Mesenchymal stem cell (in vitro differentiated cells and primary cell): ENCODE measurements around the gene TMEM129.

Experiments used
- DNase-seq: peaks from one replicate; pipeline ENCODE4 v3.0.0-alpha.2; 2013
- H2AFZ ChIP-seq: one replicate; pipeline ENCODE4 v1.6.1; 2013; ENCODE audit warnings: low read depth, mild to moderate bottlenecking, control low read depth, inconsistent platforms, low read length, moderate library complexity
- H2AK5ac ChIP-seq: 2 replicates; pipeline ENCODE4 v1.6.1; 2013; ENCODE audit warnings: low read length, moderate library complexity, mild to moderate bottlenecking, inconsistent platforms; ENCODE audit not compliant: severe bottlenecking
- H2BK120ac ChIP-seq: one replicate; pipeline ENCODE4 v1.6.1; 2013; ENCODE audit warnings: low read depth, mild to moderate bottlenecking, inconsistent platforms, low read length, moderate library complexity
- H2BK12ac ChIP-seq, 2 experiments: one replicate each; pipeline ENCODE4 v1.6.1; 2013; ENCODE audit warnings: inconsistent platforms in 2 of 2, low read length in 2 of 2, mild to moderate bottlenecking in 2 of 2, moderate library complexity in 2 of 2, control low read depth in 1 of 2
- H2BK15ac ChIP-seq: one replicate; pipeline ENCODE4 v1.6.1; 2013; ENCODE audit warnings: mild to moderate bottlenecking, low read depth, inconsistent platforms; ENCODE audit not compliant: poor library complexity, severe bottlenecking
- H2BK5ac ChIP-seq: 2 replicates; pipeline ENCODE4 v1.6.1; 2013; ENCODE audit warnings: low read depth, mild to moderate bottlenecking, low read length, control low read depth, inconsistent platforms; ENCODE audit not compliant: poor library complexity, severe bottlenecking
- H3K14ac ChIP-seq, 2 experiments: one replicate each; pipeline ENCODE4 v1.6.1; 2013; ENCODE audit warnings: inconsistent platforms in 2 of 2, low read length in 2 of 2, control low read depth in 1 of 2, mild to moderate bottlenecking in 1 of 2, moderate library complexity in 1 of 2
- H3K18ac ChIP-seq, 2 experiments: one replicate each; pipeline ENCODE4 v1.6.1; 2013; ENCODE audit warnings: inconsistent platforms in 2 of 2, low read length in 2 of 2, control low read depth in 1 of 2, low read depth in 1 of 2, mild to moderate bottlenecking in 1 of 2
- H3K23ac ChIP-seq, 2 experiments: one replicate each; pipeline ENCODE4 v1.6.1; 2013; ENCODE audit warnings: inconsistent platforms in 2 of 2, low read length in 2 of 2, mild to moderate bottlenecking in 2 of 2, moderate library complexity in 2 of 2, control low read depth in 1 of 2
- H3K27ac ChIP-seq: 2 replicates; pipeline ENCODE4 v1.5.1; 2013; ENCODE audit warnings: mild to moderate bottlenecking, moderate library complexity, low read length, control low read depth, inconsistent platforms; ENCODE audit not compliant: poor library complexity, severe bottlenecking
- H3K27me3 ChIP-seq, 2 experiments: 2 replicates each; pipeline versions ENCODE4 v1.6.1 to v1.7.0; 2013; ENCODE audit warnings: low read length in 2 of 2, mild to moderate bottlenecking in 2 of 2, moderate library complexity in 2 of 2, control low read depth in 1 of 2, inconsistent platforms in 1 of 2; ENCODE audit not compliant: control insufficient read depth in 1 of 2, insufficient read depth in 1 of 2
- H3K36me3 ChIP-seq, 2 experiments: 2 replicates each; pipeline versions ENCODE4 v1.6.1 to v1.7.0; 2013; ENCODE audit warnings: low read length in 2 of 2, control low read depth in 1 of 2, inconsistent platforms in 1 of 2, low read depth in 1 of 2, mild to moderate bottlenecking in 1 of 2; ENCODE audit not compliant: insufficient read depth in 2 of 2, control insufficient read depth in 1 of 2
- H3K4ac ChIP-seq, 2 experiments: one replicate each; pipeline ENCODE4 v1.6.1; 2013; ENCODE audit warnings: inconsistent platforms in 2 of 2, low read length in 2 of 2, mild to moderate bottlenecking in 2 of 2, moderate library complexity in 2 of 2, control low read depth in 1 of 2, low read depth in 1 of 2
- H3K4me1 ChIP-seq: 2 replicates; pipeline ENCODE4 v1.6.1; 2013; ENCODE audit warnings: low read depth, low read length, control low read depth; ENCODE audit not compliant: control insufficient read depth, insufficient read depth
- H3K4me2 ChIP-seq: 2 replicates; pipeline ENCODE4 v1.6.1; 2013; ENCODE audit warnings: low read length, mild to moderate bottlenecking, inconsistent platforms; ENCODE audit not compliant: poor library complexity, severe bottlenecking
- H3K4me3 ChIP-seq, 2 experiments: 2 replicates each; pipeline versions ENCODE4 v1.5.1 to v1.7.0; 2013; ENCODE audit warnings: low read length in 2 of 2, mild to moderate bottlenecking in 2 of 2, control low read depth in 1 of 2, low read depth in 1 of 2; ENCODE audit not compliant: insufficient read depth in 1 of 2
- H3K79me1 ChIP-seq: replicated peaks from 2 replicates; pipeline ENCODE4 v1.6.1; 2013; ENCODE audit warnings: mild to moderate bottlenecking, control low read depth, low read length, inconsistent platforms; ENCODE audit not compliant: poor library complexity, severe bottlenecking
- H3K9ac ChIP-seq: 2 replicates; pipeline ENCODE4 v1.7.0; 2013; ENCODE audit warnings: mild to moderate bottlenecking, low read length, moderate library complexity
- H3K9me3 ChIP-seq: 2 replicates; pipeline ENCODE4 v1.7.0; 2013; ENCODE audit warnings: mild to moderate bottlenecking, low read length; ENCODE audit not compliant: control insufficient read depth
- H4K8ac ChIP-seq: one replicate; pipeline ENCODE4 v1.6.1; 2013; ENCODE audit warnings: inconsistent platforms, mild to moderate bottlenecking, low read length, moderate library complexity
- H4K91ac ChIP-seq: one replicate; pipeline ENCODE4 v1.6.1; 2013; ENCODE audit warnings: mild to moderate bottlenecking, low read length, inconsistent platforms
- WGBS: methylation state at CpG from one replicate; pipeline ENCODE4 v1.1.7; 2013; ENCODE audit warnings: mixed read lengths; 5-methylcytosine and 5-hydroxymethylcytosine counted together

TMEM129 gene

GRCh38 chr4:1756893-1757779 lies 36.0 kb upstream of the TMEM129 start:
- peaks cover 30% of the 10 kb centered on the region for H3K4me1 ChIP-seq
- H4K8ac ChIP-seq = no peak overlapping the region
- peaks cover 0 to 16% of the 10 kb centered on the region in 2 experiments for H3K27me3 ChIP-seq
- H3K14ac ChIP-seq = no peak overlapping the region
- H3K18ac ChIP-seq = no peak overlapping the region
- DNase-seq = no peak
- WGBS = 82% methylated on average over 20 of the region's 20 CpGs
- no peak overlapping the region for H2AFZ ChIP-seq
- H3K79me1 ChIP-seq = no peaks in the 10 kb centered on the region
- no peak overlapping the region for H2BK120ac ChIP-seq
- H3K36me3 ChIP-seq = peaks cover 0 to 3% of the 10 kb centered on the region in 2 experiments
- no peak overlapping the region for H3K4ac ChIP-seq
- no peak overlapping the region for H2BK15ac ChIP-seq
- no peak overlapping the region for H2AK5ac ChIP-seq
- no peak overlapping the region for H3K23ac ChIP-seq
- H3K4me2 ChIP-seq = no peak overlapping the region
- no peak overlapping the region for H3K9ac ChIP-seq
- H2BK12ac ChIP-seq = no peak overlapping the region
- no peaks in the 10 kb centered on the region for H3K9me3 ChIP-seq
- no peak overlapping the region for H3K4me3 ChIP-seq
- no peak overlapping the region for H3K27ac ChIP-seq
- no peak overlapping the region for H2BK5ac ChIP-seq
- no peak overlapping the region for H4K91ac ChIP-seq

- 79% methylated on average over 18 of the region's 18 CpGs for WGBS
- Histone ChIP-seq H2BK5ac (no peak overlapping the region), H2BK12ac (no peak overlapping the region), H3K36me3 (peaks cover 0 to 3% of the 10 kb centered on the region in 2 experiments), H2AK5ac (no peak overlapping the region), H2BK120ac (no peak overlapping the region), H3K9me3 (no peaks in the 10 kb centered on the region), H3K4me2 (no peak overlapping the region), H3K23ac (no peak overlapping the region), H3K4ac (no peak overlapping the region), H2AFZ (no peak overlapping the region), H4K8ac (no peak overlapping the region), H3K4me1 (peaks cover 32% of the 10 kb centered on the region), H3K4me3 (no peak overlapping the region), H3K27ac (no peak overlapping the region), H3K79me1 (no peaks in the 10 kb centered on the region), H3K14ac (no peak overlapping the region), H3K27me3 (peaks cover 0 to 18% of the 10 kb centered on the region in 2 experiments), H3K9ac (no peak overlapping the region), H3K18ac (no peak overlapping the region), H4K91ac (no peak overlapping the region), H2BK15ac (no peak overlapping the region)
- no peak for DNase-seq
Observed at GRCh38 chr4:1756079-1756478, 35.0 kb upstream of the TMEM129 start.

- DNase-seq = no peak
- no peak overlapping the region for H2BK15ac ChIP-seq
- no peak overlapping the region for H2AK5ac ChIP-seq
- H3K36me3 ChIP-seq = peaks cover 0 to 3% of the 10 kb centered on the region in 2 experiments
- no peak overlapping the region for H3K4me2 ChIP-seq
- no peak overlapping the region for H3K4me3 ChIP-seq
- no peaks in the 10 kb centered on the region for H3K79me1 ChIP-seq
- H2AFZ ChIP-seq = no peak overlapping the region
- H3K4me1 ChIP-seq = peaks cover 29% of the 10 kb centered on the region
- no peak overlapping the region for H2BK5ac ChIP-seq
- no peak overlapping the region for H4K91ac ChIP-seq
- no peak overlapping the region for H2BK120ac ChIP-seq
- H3K4ac ChIP-seq = no peak overlapping the region
- H3K9me3 ChIP-seq = no peaks in the 10 kb centered on the region
- H3K18ac ChIP-seq = no peak overlapping the region
- no peak overlapping the region for H2BK12ac ChIP-seq
- peaks cover 0 to 24% of the 10 kb centered on the region in 2 experiments for H3K27me3 ChIP-seq
- no peak overlapping the region for H4K8ac ChIP-seq
- no peak overlapping the region for H3K27ac ChIP-seq
- H3K23ac ChIP-seq = no peak overlapping the region
- no peak overlapping the region for H3K14ac ChIP-seq
- no peak overlapping the region for H3K9ac ChIP-seq
- WGBS = 90% methylated on average over 17 of the region's 17 CpGs
Observed at GRCh38 chr4:1755297-1755696, 34.2 kb upstream of the TMEM129 start.

- Histone ChIP-seq H3K4me2 (no peak overlapping the region), H2BK15ac (no peak overlapping the region)
- DNase-seq = no peak
Observed at GRCh38 chr4:1754336-1754735, 33.2 kb upstream of the TMEM129 start.

More at GRCh38 chr4:1754336-1754735, 33.2 kb upstream of the TMEM129 start:
- no peak overlapping the region for H2AK5ac ChIP-seq
- no peak overlapping the region for H3K4ac ChIP-seq
- H3K23ac ChIP-seq = no peak overlapping the region
- no peaks in the 10 kb centered on the region for H3K9me3 ChIP-seq
- H3K27ac ChIP-seq = no peak overlapping the region
- no peak overlapping the region for H3K9ac ChIP-seq
- peaks cover 0 to 25% of the 10 kb centered on the region in 2 experiments for H3K27me3 ChIP-seq
- no peak overlapping the region for H3K18ac ChIP-seq
- no peak overlapping the region for H3K14ac ChIP-seq
- no peak overlapping the region for H4K91ac ChIP-seq
- H4K8ac ChIP-seq = no peak overlapping the region
- H3K36me3 ChIP-seq = peaks cover 0 to 3% of the 10 kb centered on the region in 2 experiments
- 77% methylated on average over 5 of the region's 5 CpGs for WGBS
- no peak overlapping the region for H2BK12ac ChIP-seq
- no peak overlapping the region for H2BK5ac ChIP-seq
- no peak overlapping the region for H2AFZ ChIP-seq
- no peaks in the 10 kb centered on the region for H3K79me1 ChIP-seq
- H3K4me1 ChIP-seq = peaks cover 21% of the 10 kb centered on the region
- H2BK120ac ChIP-seq = no peak overlapping the region
- H3K4me3 ChIP-seq = no peak overlapping the region
